HG03097 (cell line): ENCODE results near the gene SERPINB4.
"Not testable (repeated sequence)": the region's sequence is repeated elsewhere in the genome, so short reads cannot be mapped to it uniquely, and the experiment has no call there.

Source experiments
- ATAC-seq: cut with Tn5 transposase; IDR thresholded peaks from one replicate; pipeline ENCODE4 v1.9.1; 2021; ENCODE audit not compliant: unreplicated experiment, low FRiP score

SERPINB4 gene

DNA sequence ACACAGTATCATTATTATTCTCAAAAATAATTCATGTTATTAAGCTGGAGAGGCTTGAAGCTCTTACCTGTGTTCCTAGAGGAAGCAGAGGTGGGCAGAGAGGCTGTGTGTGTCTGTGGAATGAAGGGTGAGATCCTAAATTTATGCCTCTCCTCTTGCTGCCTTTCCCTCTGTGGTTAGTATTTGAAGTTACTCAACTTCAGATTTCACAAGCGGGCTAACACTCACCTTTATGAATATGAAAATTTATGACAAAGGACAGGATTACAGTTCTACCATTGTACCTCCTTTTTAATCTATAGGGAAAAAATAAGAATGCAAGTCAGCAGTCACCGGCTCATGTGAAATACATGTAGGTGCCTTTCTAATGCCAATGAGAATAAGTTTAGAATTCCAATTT, at the start of gene SERPINB4:
SERPINB4 (minus strand) TSS at position 115 of the 400 bp plus-strand sequence. CDS start 679 bp downstream, outside the sequence.
- not testable (repeated sequence) for ATAC-seq

DNA sequence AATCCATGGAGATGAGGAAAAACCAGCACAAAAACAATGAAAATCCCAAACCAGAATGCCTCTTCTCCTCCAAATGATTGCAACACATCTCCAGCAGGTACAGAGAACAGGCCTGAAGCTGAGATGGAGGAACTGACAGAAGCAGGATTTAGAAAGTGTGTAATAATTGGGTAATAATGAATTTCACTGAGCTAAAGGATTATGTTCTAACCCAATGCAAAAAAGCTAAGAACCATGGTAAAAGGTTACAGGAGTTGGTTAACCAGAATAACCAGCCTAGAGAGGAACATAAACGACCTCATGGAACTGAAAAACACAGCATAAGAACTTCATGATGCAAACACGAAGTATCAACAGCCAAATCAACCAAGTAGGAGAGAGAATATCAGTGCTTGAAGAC, 45.0 kb upstream of the SERPINB4 start:
- no peak for ATAC-seq

DNA sequence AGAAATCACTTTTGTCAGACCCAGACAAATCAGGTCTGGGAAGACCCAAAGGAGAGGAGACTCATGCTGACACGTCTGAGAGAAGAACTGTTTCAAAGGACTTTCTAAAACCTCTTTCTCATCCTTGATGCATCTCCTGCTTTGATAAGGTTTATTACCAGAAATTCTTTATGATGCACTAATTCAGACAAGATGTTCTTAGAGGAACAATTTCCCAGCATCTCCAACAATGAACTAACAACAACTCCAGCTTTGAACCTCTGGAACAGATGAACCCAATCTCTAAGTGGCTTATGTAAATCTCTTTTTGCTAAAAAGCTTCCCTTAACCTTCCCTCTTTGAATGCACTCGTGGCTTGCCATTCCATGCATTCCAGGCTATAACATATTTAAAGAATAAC, 42.8 kb upstream of the SERPINB4 start:
- ATAC-seq = no peak

DNA sequence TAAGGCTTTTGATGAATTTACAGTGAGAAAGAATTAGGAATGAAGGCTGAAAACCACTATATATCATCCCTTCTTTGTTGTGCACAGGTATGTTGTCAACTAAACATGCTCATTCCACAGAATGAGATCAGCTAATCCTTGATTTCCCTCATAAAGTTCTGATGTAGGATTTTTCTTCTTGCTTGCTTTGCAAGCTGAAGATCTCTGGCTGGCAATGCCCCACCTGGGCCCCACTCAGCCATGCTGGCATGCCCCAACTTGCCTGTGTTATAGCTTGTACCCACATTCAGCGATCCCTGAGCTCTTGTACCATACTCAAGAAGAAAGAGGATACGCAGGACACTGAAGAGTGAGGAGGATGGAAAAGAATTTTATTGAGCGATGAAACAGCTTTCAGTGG, 40.7 kb upstream of the SERPINB4 start:
- no peak for ATAC-seq

DNA sequence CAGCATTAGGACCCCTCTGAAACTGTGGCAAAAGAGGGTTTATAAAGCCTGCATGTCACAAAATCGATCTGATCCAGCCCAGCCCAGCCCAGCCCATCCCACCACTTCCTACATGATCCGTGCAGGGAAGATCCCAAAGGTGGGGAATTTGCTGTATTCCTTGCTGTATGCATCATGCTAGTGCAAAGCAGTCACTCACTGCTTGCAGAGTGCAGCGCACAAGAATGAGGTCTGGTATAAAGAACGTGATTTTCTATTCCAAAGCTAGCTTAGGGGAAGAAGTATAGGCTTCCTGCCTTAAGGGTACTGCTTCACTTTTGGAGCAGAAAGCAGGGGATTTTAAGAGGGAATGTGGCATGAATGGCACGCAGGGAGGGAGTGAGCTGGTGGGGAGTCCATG, 39.8 kb upstream of the SERPINB4 start:
- ATAC-seq = no peak

DNA sequence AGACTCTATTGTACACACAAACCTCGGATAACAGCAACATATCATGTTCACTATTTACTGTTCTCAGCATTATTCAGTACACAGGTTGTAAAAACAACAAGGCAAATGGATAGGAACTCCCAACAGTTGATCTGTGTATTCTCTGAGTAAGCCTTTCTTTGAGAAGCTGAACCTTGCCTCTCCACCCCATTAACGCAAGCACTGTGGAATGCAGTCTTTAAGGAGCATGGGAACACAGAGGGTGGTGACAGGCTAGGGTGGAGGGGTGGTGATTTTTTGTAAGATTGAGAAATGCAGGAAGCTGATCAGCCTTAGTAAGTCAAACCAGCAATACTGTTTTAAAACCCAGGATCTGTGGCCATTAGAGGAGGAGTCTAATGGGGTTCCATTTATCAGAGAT, 39.1 kb upstream of the SERPINB4 start:
- no peak for ATAC-seq

DNA sequence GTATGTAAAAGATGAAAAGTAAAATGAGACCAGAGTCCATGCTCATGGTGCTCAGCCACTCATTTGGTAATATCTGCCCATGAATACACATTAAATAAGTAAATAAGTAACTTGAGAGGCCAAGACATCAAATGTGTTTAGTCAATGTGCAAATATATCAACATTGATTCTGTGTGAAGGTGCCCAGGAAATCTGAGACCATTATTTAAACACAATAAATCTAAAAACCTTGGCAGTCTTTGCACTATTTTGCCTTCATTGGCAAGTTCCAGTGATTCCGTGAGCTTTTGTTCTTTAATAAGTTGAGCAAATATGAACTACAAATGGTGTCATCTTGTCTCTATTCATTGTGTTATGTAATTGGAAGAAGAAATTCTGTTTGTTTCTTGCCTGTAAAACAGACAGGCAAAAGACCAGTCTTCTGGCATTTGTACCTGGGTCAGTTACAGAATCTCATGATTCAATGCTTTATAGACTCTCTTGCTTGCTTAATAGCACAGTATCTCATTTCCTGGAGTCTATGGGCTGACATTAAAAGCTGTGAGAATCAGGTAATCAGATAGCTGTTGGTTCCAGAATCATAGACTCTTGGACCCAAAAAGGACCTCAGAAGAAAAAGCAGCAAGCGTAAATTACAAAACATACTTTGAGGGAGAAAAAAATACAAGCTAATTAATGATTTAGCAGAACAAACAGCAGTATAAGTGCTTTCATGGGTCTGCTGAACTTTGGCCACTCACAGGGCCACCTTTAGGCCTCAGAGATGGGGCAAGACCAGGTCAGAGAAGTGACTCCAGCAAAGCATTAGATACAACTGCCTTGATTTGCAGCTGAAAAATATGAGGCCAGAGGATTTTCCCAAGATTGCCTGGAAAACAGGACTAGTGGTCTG, 37.6 kb upstream of the SERPINB4 start:
- no peak for ATAC-seq

DNA sequence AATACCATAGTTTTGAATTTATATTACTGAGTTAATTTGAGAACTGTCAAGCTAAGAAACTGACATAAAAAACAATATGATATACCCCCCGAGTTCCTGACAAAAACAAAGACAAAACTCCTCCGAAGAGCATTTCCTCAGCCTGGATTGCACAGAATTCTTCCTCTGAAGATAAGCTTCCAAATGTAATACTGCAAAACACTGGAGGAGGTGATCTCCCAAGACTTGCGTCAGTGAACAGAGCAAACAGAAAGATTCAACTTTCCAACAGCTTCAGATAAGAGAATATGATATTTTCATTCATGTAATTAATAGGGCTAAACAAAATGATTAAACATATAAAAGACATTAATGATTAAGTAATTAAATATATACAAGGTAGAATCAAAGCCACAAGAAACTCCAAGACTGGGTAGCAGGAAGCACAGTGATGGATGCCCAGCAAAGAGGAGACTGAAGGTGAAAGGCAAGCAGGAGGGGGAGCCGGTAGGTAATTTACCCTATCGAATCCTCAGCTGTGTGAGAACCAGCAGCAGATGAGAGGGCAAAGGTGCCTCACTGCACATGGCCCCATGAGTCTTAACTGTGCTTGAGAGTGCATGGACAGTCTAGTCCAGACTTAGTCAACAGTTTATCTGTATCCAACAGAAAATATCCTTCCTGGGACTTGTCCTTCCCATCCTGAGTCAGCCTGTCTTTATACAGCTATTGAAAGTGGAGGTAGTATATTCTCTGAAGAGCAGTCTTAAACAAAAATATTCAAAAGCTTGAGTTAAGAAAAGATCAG, 36.0 kb upstream of the SERPINB4 start:
- ATAC-seq = no peak

DNA sequence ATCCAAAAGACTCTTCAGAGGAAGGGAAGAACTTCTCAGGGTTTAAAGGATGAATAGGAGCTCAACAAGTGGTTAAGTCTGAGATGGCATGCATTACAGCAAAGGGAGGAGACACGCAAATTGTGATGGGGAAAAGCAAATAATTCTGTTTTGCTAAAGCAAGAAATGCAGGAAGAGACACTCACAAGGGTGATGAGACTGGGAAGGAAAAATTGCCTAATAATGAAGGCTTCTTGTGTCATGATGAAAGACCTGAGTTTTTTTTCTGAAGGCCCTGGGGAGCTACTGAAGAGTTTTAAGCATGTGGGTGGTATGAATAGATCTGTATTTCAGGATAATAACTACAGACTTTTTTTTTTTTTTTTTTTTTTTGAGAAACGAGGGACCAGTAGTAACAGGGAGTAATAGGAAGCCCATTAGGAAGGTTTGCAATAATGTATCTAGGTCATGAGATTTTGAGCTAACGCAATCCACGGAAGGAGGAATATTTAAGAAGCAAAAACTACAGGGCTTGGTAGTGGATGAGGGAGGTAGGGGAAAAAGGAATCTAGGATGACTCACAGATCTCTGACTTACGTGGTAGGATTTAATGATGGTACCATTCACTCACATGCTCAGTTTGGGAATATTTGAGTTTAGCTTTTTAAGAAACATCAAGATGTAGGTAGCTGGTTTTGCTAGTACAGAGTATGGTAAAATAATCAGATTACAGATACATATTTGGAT, 33.6 kb upstream of the SERPINB4 start:
- ATAC-seq = no peak

DNA sequence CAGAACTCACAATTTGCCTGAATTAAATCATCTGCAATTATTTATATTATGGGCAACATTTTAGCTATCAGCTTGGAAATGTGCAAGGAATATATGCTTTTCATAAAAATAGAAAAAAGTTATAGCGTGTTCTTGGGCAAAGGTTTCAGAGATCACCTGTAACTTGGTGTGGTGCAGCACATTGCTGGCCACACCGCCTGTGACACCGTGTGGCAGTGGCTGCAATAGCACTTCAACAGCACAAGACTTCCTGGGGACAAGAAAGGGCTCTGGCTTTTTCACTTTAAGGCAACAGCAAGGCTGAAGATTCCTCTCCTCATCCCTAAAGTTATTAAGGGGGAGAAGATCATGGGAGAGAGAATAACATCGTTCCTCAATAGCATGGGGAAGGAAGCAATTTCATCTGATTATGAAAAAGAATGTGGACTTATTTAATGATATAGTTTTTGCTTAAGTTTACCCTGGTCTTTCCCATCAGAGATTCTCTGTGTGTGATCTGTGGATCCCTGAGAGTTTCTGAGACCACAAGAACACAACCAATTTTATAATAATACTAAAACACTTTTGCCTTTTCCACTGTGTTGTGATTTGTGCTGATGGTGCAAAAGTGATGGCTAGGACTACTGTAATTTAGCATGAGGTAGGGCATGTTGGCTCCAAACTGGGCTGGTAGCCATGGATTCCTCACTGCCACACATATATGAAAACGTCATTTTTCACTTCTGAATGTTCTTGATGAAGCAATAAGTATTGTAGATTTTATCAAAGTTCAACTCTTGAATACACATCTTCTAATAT, 32.7 kb upstream of the SERPINB4 start:
- ATAC-seq = no peak

DNA sequence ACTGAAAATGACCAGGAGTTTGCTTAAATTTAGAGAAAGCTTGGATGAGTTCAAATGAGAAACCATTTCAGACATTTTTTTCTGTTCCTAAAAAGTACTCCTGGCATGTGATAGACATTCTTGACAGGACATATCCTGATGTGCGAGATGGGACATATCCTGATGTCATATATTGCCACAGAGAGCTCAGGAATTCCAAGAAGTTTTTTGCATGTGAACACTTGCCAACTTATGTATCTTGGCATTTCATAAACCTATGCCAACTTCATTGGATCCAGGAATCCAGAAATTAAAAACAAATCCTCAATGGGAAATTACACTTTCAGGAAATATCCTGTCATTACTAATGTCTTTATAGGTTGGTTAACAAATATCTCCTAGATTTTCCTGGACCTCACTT, 20.5 kb upstream of the SERPINB4 start:
- no peak for ATAC-seq

DNA sequence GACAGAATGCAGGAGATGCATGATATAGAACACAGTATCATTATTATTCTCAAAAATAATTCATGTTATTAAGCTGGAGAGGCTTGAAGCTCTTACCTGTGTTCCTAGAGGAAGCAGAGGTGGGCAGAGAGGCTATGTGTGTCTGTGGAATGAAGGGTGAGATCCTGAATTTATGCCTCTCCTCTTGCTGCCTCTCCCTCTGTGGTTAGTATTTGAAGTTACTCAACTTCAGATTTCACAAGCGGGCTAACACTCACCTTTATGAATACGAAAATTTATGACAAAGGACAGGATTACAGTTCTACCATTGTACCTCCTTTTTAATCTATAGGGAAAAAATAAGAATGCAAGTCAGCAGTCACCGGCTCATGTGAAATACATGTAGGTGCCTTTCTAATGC, 17.7 kb upstream of the SERPINB4 start, which contains the start of gene SERPINB3:
SERPINB3 (minus strand) TSS at position 144 of the 400 bp plus-strand sequence. CDS start 677 bp downstream, outside the sequence.
- not testable (repeated sequence) for ATAC-seq

DNA sequence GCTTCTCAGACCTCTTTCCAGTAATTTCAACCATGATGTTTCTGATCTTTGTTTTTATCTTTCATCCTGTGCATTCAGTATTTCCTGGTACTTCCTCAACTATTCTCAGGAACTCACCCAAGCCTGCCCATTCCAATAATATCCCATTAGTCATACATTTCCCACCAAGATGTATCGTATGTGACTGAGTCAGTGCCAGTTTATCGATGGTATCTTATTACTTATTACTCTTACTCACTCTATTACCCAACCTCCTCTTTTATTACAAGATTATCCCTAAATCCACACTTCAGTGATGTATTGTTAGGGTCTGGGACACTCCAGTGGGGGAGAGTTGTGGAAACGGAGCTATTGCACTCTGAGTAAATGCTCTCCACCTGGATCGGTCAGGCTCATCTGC, 14.9 kb upstream of the SERPINB4 start:
- ATAC-seq = not testable (repeated sequence)

DNA sequence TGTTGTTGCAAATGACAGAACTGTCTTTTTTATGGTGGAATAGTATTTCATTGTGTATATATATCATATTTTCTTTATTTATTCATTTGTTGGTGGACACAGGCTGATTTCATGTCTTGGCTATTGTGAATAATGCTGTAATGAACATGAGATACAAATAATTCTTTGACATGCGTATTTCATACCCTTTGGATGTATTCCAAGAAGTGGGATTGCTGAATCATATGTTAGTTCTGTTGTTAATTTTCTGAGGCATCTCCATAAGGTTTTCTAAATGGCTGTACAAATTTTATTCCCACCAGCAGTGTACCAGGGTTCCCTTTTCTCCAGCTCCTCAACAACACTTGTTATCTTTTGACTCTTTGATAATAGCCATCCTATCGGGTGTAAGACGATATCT, 6.2 kb upstream of the SERPINB4 start:
- ATAC-seq = not testable (repeated sequence)

DNA sequence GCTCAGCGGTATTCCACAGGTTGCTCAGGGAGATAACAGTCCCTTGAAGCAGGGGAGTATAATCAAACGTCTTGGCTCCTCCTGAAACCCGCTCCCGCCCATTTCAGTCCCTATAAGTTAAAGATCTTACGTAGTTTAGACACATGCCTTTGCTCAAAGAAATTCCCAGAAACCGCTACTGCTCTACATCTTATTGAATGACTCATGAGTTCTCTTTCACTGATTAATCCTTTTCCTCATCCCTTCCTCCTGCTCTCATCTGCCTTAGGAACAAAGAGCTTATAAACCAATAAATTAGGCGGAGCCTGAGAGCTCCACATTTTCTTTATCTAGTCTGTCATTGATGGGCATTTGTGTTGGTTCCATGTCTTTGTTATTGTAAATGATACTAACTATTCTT, 4.2 kb upstream of the SERPINB4 start:
- no peak for ATAC-seq

DNA sequence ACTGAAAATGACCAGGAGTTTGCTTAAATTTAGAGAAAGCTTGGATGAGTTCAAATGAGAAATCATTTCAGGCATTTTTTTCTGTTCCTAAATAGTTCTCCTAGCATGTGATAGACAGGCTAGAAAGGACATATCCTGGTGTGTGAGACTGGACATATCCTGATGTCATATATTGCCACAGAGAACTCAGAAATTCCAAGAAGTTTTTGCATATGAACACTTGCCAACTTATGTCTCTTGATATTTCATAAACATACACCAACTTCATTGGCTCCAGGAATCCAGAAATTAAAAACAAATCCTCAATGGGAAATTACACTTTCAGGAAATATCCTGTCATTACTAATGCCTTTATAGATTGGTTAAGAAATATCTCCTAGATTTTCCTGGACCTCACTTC, 2.9 kb upstream of the SERPINB4 start:
- no peak for ATAC-seq

DNA sequence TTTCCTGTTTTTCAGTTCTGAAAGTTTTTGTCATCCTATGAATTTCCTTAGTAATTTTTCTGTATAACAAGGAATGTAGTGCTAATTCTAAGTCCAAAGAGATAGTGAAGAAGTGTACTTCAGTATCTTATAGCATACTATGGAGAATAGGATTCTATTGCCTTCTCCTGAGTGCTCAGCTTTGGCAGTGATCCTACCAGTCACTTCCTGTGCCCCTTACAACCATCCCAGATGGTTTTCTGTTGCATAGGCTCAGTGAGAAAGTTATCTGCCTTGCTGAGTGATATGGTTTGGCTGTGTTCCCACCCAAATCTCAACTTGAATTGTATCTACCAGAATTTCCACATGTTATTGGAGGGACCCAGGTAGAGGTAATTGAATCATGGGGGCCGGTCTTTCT, 638 bp upstream of the SERPINB4 start:
- not testable (repeated sequence) for ATAC-seq

DNA sequence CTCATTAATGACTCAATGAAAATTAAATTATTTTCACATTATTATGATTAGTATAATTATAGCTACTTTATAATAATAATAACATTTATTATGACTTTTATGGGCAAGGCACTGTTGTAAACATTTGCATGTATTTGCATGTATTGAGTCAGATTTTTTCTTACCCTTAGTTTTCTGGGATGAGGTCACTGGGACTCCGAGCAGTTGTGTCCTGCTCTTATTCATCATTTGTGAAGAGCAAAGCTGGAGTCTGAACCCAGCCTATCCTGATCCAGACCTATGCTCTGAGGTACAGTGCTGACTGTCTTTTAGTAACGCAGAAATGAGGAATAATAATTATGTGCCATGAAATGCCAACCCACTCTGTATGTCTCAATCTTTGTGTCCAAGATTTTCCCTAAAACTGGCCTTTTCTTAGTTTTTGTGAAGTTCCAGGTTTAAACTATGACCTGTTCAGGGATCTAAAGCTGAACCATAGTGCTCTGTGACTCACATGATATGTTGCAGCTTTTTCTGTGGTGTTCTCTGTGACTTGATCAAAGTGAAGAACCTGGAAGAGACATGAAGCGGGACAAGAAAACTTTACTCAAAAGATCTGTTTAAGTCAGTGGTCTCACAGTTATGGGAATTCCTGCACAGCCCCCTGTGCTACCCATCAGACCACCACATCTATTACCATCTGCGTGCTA, 1.2 kb downstream of the SERPINB4 start:
- ATAC-seq = not testable (repeated sequence)

DNA sequence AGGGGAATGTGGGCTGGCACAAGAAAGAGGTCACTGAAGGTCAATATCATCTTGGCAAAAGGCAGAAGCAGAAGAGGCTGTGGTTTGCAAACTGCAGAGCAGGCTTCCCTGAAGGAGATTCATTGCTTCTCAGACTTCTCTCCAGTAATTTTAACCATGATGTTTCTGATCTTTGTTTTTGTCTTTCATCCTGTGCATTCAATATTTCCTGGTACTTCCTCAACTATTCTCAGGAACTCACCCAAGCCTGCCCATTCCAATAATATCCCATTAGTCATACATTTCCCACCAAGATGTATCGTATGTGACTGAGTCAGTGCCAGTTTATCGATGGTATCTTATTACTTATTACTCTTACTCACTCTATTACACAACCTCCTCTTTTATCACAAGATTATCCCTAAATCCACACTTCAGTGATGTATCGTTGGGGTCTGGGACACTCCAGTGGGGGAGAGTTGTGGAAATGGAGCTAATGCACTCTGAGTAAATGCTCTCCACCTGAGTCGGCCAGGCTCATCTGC, 2.8 kb downstream of the SERPINB4 start:
- ATAC-seq = not testable (repeated sequence)
